DND-41 (cell line): ENCODE measurements around the gene TROAP.

Experiments
- ATAC-seq: fragments of 200-7000 bp; cut with Tn5 transposase; 3 replicates; pipeline ENCODE4 v1.9.1; 2021; ENCODE audit warnings: low read depth; ENCODE audit not compliant: insufficient read depth
- DNase-seq: peaks from one replicate; pipeline ENCODE4 v3.0.0-alpha.2; 2020
- H2AFZ ChIP-seq: 2 replicates; pipeline ENCODE4 v1.6.0; 2012; ENCODE audit warnings: low read depth, low read length
- H3K27ac ChIP-seq: 2 replicates; pipeline ENCODE4 v1.5.1; 2012; ENCODE audit warnings: low read length, inconsistent platforms
- H3K27me3 ChIP-seq: fragments of 200-600 bp; sonication (generic); 2 replicates; pipeline ENCODE4 v1.6.0; 2012; ENCODE audit warnings: low read length, mild to moderate bottlenecking, inconsistent platforms; ENCODE audit not compliant: insufficient read depth, poor library complexity
- H3K36me3 ChIP-seq: 2 replicates; pipeline ENCODE4 v1.5.1; 2012; ENCODE audit warnings: low read length, inconsistent platforms; ENCODE audit not compliant: insufficient read depth
- H3K4me1 ChIP-seq: 2 replicates; pipeline ENCODE4 v1.5.1; 2012; ENCODE audit warnings: mild to moderate bottlenecking, low read length; ENCODE audit not compliant: insufficient read depth
- H3K4me2 ChIP-seq: 2 replicates; pipeline ENCODE4 v1.6.0; 2012; ENCODE audit warnings: mild to moderate bottlenecking, moderate library complexity, low read length, inconsistent platforms; ENCODE audit not compliant: insufficient read depth
- H3K4me3 ChIP-seq, 2 experiments: fragments of 200-600 bp in 1 of 2; shearing (Covaris generic) in 1 of 2; 2 replicates each; pipeline ENCODE4 v1.5.1; 2012 to 2016; ENCODE audit warnings: inconsistent platforms in 2 of 2, low read length in 2 of 2, mild to moderate bottlenecking in 2 of 2, low read depth in 1 of 2, moderate library complexity in 1 of 2
- H3K79me2 ChIP-seq: 2 replicates; pipeline ENCODE4 v1.6.0; 2012; ENCODE audit warnings: low read length, inconsistent platforms; ENCODE audit not compliant: insufficient read depth
- H3K9ac ChIP-seq: 2 replicates; pipeline ENCODE4 v1.6.0; 2012; ENCODE audit warnings: low read depth, mild to moderate bottlenecking, inconsistent platforms, low read length, moderate library complexity
- H3K9me3 ChIP-seq: 2 replicates; pipeline ENCODE4 v1.5.1; 2012; ENCODE audit warnings: low read length, moderate library complexity, mild to moderate bottlenecking, inconsistent platforms; ENCODE audit not compliant: insufficient read depth, severe bottlenecking
- H4K20me1 ChIP-seq: 2 replicates; pipeline ENCODE4 v1.6.0; 2012; ENCODE audit warnings: low read length; ENCODE audit not compliant: insufficient read depth
- EZH2 ChIP-seq: IDR thresholded peaks from 3 replicates; pipeline ENCODE4 v1.6.1; 2012; ENCODE audit warnings: borderline replicate concordance, low read depth, mild to moderate bottlenecking, moderate library complexity, low read length, inconsistent platforms; ENCODE audit not compliant: severe bottlenecking
- TF ChIP-seq, protein P1 (sequence below): IDR thresholded peaks from 2 replicates; pipeline ENCODE4 v1.5.1; 2012; ENCODE audit warnings: borderline replicate concordance, low read length, moderate library complexity, mild to moderate bottlenecking; ENCODE audit not compliant: poor library complexity, severe bottlenecking; ENCODE audit errors: extremely low read depth

TROAP gene

DNA sequence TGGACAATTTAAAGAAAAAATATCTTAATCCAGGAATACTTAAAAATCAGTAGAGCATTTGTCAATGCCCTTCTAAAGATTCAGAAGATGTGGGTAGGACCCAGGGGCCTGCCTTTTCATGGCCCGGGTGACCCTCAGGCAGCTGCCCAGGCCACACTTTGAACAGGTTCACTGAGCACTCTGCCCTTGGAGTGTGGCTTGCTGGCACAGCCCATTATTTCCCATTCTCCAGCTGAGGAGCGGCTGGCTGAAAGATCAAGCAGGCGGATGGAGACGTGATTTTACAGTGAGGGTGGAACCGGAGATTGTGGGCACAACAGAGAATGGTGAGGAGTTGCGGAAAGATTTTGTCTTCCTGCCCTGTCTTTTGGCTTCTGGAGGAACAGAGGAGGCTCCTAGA is 35.2 kb upstream of the TROAP start:
- H3K79me2 ChIP-seq: no peaks in the 10 kb centered on the region
- no peak for ATAC-seq
- no peak overlapping the region for H3K27ac ChIP-seq
- TF ChIP-seq, protein P1, sequence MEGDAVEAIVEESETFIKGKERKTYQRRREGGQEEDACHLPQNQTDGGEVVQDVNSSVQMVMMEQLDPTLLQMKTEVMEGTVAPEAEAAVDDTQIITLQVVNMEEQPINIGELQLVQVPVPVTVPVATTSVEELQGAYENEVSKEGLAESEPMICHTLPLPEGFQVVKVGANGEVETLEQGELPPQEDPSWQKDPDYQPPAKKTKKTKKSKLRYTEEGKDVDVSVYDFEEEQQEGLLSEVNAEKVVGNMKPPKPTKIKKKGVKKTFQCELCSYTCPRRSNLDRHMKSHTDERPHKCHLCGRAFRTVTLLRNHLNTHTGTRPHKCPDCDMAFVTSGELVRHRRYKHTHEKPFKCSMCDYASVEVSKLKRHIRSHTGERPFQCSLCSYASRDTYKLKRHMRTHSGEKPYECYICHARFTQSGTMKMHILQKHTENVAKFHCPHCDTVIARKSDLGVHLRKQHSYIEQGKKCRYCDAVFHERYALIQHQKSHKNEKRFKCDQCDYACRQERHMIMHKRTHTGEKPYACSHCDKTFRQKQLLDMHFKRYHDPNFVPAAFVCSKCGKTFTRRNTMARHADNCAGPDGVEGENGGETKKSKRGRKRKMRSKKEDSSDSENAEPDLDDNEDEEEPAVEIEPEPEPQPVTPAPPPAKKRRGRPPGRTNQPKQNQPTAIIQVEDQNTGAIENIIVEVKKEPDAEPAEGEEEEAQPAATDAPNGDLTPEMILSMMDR: no peak
- no peak for TF ChIP-seq EZH2
- peaks cover 3% of the 10 kb centered on the region; the same call in 1 of the 2 replicates for H3K4me1 ChIP-seq
- peaks cover 15% of the 10 kb centered on the region for H3K27me3 ChIP-seq
- H3K4me2 ChIP-seq: no peak overlapping the region
- no peak overlapping the region for H3K9ac ChIP-seq
- H4K20me1 ChIP-seq: no peaks in the 10 kb centered on the region
- no peak overlapping the region for H2AFZ ChIP-seq
- DNase-seq: no peak
- H3K9me3 ChIP-seq: no peaks in the 10 kb centered on the region
- no peak overlapping the region for H3K4me3 ChIP-seq
- no peaks in the 10 kb centered on the region for H3K36me3 ChIP-seq

GRCh38 chr12:49288412-49288853 is 34.6 kb upstream of the TROAP start:
- H3K27ac ChIP-seq: no peak overlapping the region
- no peak overlapping the region for H3K4me2 ChIP-seq
- no peaks in the 10 kb centered on the region for H3K79me2 ChIP-seq
- H3K4me3 ChIP-seq: no peak overlapping the region
- no peak overlapping the region for H2AFZ ChIP-seq
- peak; percentile 76 for ATAC-seq
- peak; percentile 68 for DNase-seq
- H3K9me3 ChIP-seq: no peaks in the 10 kb centered on the region
- peaks cover 3% of the 10 kb centered on the region; the same call in 1 of the 2 replicates for H3K4me1 ChIP-seq
- no peaks in the 10 kb centered on the region for H3K36me3 ChIP-seq
- H3K27me3 ChIP-seq: peaks cover 15% of the 10 kb centered on the region
- no peak overlapping the region for H3K9ac ChIP-seq
- H4K20me1 ChIP-seq: no peaks in the 10 kb centered on the region
- TF ChIP-seq, protein P1: peak; percentile 93
- no peak for TF ChIP-seq EZH2

DNA sequence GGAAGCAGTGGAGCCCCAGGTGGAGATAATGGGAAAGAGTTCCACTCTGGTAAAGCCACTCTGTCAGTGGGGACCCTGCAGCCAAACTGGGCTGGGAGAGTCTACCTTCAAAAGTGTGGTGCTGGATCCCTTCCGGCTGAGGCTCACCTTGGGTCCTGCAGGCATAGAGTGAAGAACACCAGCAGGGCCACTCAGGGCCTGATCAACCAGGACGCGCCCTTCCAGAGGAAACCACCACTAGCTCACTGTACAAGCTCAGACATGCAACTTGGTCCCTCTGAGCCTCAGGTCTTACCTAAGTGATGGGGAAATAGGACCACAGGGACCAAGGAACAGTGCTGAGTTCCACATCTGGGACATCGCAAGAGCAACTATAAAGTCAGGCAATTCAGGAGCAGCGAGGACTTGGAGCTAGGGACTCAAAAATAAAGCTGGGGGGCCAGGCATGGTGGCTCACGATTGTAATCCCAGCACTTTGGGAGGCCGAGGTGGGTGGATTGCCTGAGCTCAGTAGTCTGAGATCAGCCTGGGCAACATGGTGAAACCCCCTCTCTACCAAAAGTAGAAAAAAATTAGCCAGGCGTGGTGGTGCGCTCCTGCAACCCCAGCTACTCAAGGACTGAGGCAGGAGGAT is 34.0 kb upstream of the TROAP start:
- Histone ChIP-seq H3K27me3 (peaks cover 15% of the 10 kb centered on the region), H2AFZ (no peak overlapping the region), H3K4me2 (no peak overlapping the region), H3K79me2 (no peaks in the 10 kb centered on the region), H3K4me1 (peaks cover 3% of the 10 kb centered on the region; the same call in 1 of the 2 replicates), H3K9me3 (no peaks in the 10 kb centered on the region), H3K4me3 (no peak overlapping the region), H4K20me1 (no peaks in the 10 kb centered on the region), H3K36me3 (no peaks in the 10 kb centered on the region), H3K9ac (no peak overlapping the region), H3K27ac (no peak overlapping the region)
- TF ChIP-seq, protein P1: no peak
- no peak for TF ChIP-seq EZH2
- DNase-seq (no peak), ATAC-seq (peak; percentile 27; the same call in 1 of the 3 replicates)

- H2AFZ ChIP-seq: no peak overlapping the region
- DNase-seq: no peak
- no peak overlapping the region for H3K4me2 ChIP-seq
- no peak for ATAC-seq
- no peaks in the 10 kb centered on the region for H3K9me3 ChIP-seq
- no peak overlapping the region for H3K9ac ChIP-seq
- no peak overlapping the region for H3K4me3 ChIP-seq
- TF ChIP-seq, protein P1: no peak
- TF ChIP-seq EZH2: no peak
- H3K4me1 ChIP-seq: peaks cover 3% of the 10 kb centered on the region; the same call in 1 of the 2 replicates
- H3K36me3 ChIP-seq: no peaks in the 10 kb centered on the region
- peaks cover 4% of the 10 kb centered on the region for H3K27me3 ChIP-seq
- no peak overlapping the region for H3K27ac ChIP-seq
- H4K20me1 ChIP-seq: no peaks in the 10 kb centered on the region; the same call in 1 of the 2 replicates
- no peaks in the 10 kb centered on the region for H3K79me2 ChIP-seq
Measured at GRCh38 chr12:49292729-49293055, 30.4 kb upstream of the TROAP start.
